Neuron (in vitro differentiated cells): Measurements from ENCODE around the gene CBX5.

Experiments
- H2AFZ ChIP-seq: one replicate; pipeline ENCODE4 v1.6.1; 2013; ENCODE audit warnings: low read depth, mild to moderate bottlenecking, inconsistent platforms, low read length, moderate library complexity
- H3K27me3 ChIP-seq: one replicate; pipeline ENCODE4 v1.6.1; 2013; ENCODE audit warnings: low read length; ENCODE audit not compliant: insufficient read depth
- H3K36me3 ChIP-seq: one replicate; pipeline ENCODE4 v1.6.1; 2013; ENCODE audit warnings: low read length; ENCODE audit not compliant: insufficient read depth
- H3K4me1 ChIP-seq: one replicate; pipeline ENCODE4 v1.6.1; 2013; ENCODE audit warnings: low read length; ENCODE audit not compliant: insufficient read depth
- H3K4me3 ChIP-seq: 2 replicates; pipeline ENCODE4 v1.5.1; 2013; ENCODE audit warnings: mild to moderate bottlenecking, low read length, moderate library complexity
- H3K9me3 ChIP-seq: one replicate; pipeline ENCODE4 v1.6.1; 2013; ENCODE audit warnings: low read length

Gene CBX5

GRCh38 chr12:54270345-54270744 is 9.6 kb downstream of the CBX5 start:
- Histone ChIP-seq H3K4me3 (no peak overlapping the region), H3K36me3 (peaks cover 31% of the 10 kb centered on the region), H2AFZ (no peak overlapping the region), H3K27me3 (no peaks in the 10 kb centered on the region), H3K9me3 (no peaks in the 10 kb centered on the region), H3K4me1 (no peaks in the 10 kb centered on the region)

- Histone ChIP-seq H3K36me3 (peaks cover 12% of the 10 kb centered on the region), H3K9me3 (no peaks in the 10 kb centered on the region), H3K27me3 (no peaks in the 10 kb centered on the region)
Measured at GRCh38 chr12:54266852-54267251, 13.1 kb downstream of the CBX5 start.

GRCh38 chr12:54265364-54265812 is 14.5 kb downstream of the CBX5 start:
- Histone ChIP-seq H3K9me3 (no peaks in the 10 kb centered on the region), H3K4me3 (no peak overlapping the region), H3K27me3 (no peaks in the 10 kb centered on the region), H3K36me3 (peaks cover 12% of the 10 kb centered on the region), H3K4me1 (peaks cover 23% of the 10 kb centered on the region), H2AFZ (no peak overlapping the region)

More at GRCh38 chr12:54266852-54267251, 13.1 kb downstream of the CBX5 start:
- H3K4me1 ChIP-seq, result peaks cover 16% of the 10 kb centered on the region
- H2AFZ ChIP-seq, result no peak overlapping the region
- no peak overlapping the region for H3K4me3 ChIP-seq

GRCh38 chr12:54262403-54262925 is 17.5 kb downstream of the CBX5 start:
- peaks cover 7% of the 10 kb centered on the region for H3K36me3 ChIP-seq
- H2AFZ ChIP-seq, result no peak overlapping the region
- H3K27me3 ChIP-seq, result no peaks in the 10 kb centered on the region
- H3K4me1 ChIP-seq, result peaks cover 50% of the 10 kb centered on the region
- no peaks in the 10 kb centered on the region for H3K9me3 ChIP-seq
- no peak overlapping the region for H3K4me3 ChIP-seq

GRCh38 chr12:54261815-54262402 is 18.0 kb downstream of the CBX5 start:
- Histone ChIP-seq H3K36me3 (peaks cover 12% of the 10 kb centered on the region), H3K4me1 (peaks cover 53% of the 10 kb centered on the region), H2AFZ (no peak overlapping the region), H3K9me3 (no peaks in the 10 kb centered on the region), H3K4me3 (no peak overlapping the region), H3K27me3 (no peaks in the 10 kb centered on the region)

GRCh38 chr12:54259194-54260011 is 20.5 kb downstream of the CBX5 start:
- Histone ChIP-seq H3K36me3 (peaks cover 34% of the 10 kb centered on the region), H2AFZ (no peak overlapping the region), H3K9me3 (no peaks in the 10 kb centered on the region), H3K4me3 (peak overlapping the region; percentile 64), H3K27me3 (no peaks in the 10 kb centered on the region), H3K4me1 (peaks cover 53% of the 10 kb centered on the region)

GRCh38 chr12:54258201-54258681 is 21.7 kb downstream of the CBX5 start:
- Histone ChIP-seq H3K36me3 (peaks cover 46% of the 10 kb centered on the region), H3K9me3 (no peaks in the 10 kb centered on the region), H2AFZ (no peak overlapping the region), H3K27me3 (no peaks in the 10 kb centered on the region), H3K4me3 (peak overlapping the region; percentile 64), H3K4me1 (peaks cover 51% of the 10 kb centered on the region)

GRCh38 chr12:54257332-54257731 is 22.6 kb downstream of the CBX5 start:
- H3K4me3 ChIP-seq, result no peak overlapping the region
- H3K36me3 ChIP-seq, result peaks cover 55% of the 10 kb centered on the region
- no peaks in the 10 kb centered on the region for H3K9me3 ChIP-seq
- peaks cover 42% of the 10 kb centered on the region for H3K4me1 ChIP-seq
- no peaks in the 10 kb centered on the region for H3K27me3 ChIP-seq
- no peak overlapping the region for H2AFZ ChIP-seq

GRCh38 chr12:54253240-54253639 is 26.7 kb downstream of the CBX5 start:
- Histone ChIP-seq H3K36me3 (peaks cover 84% of the 10 kb centered on the region), H3K4me1 (peaks cover 11% of the 10 kb centered on the region), H3K9me3 (no peaks in the 10 kb centered on the region), H3K27me3 (no peaks in the 10 kb centered on the region), H3K4me3 (no peak overlapping the region), H2AFZ (no peak overlapping the region)

GRCh38 chr12:54251667-54252284 is 28.1 kb downstream of the CBX5 start:
- no peaks in the 10 kb centered on the region for H3K27me3 ChIP-seq
- H3K4me1 ChIP-seq, result no peaks in the 10 kb centered on the region
- H3K4me3 ChIP-seq, result no peak overlapping the region
- peaks cover 86% of the 10 kb centered on the region for H3K36me3 ChIP-seq
- H3K9me3 ChIP-seq, result no peaks in the 10 kb centered on the region
- no peak overlapping the region for H2AFZ ChIP-seq

- Histone ChIP-seq H3K36me3 (peaks cover 80% of the 10 kb centered on the region), H3K4me3 (no peak overlapping the region), H3K4me1 (no peaks in the 10 kb centered on the region), H2AFZ (no peak overlapping the region), H3K9me3 (no peaks in the 10 kb centered on the region), H3K27me3 (no peaks in the 10 kb centered on the region)
Measured at GRCh38 chr12:54249489-54249888, 30.4 kb downstream of the CBX5 start.

- peaks cover 76% of the 10 kb centered on the region for H3K36me3 ChIP-seq
- no peaks in the 10 kb centered on the region for H3K27me3 ChIP-seq
- no peak overlapping the region for H2AFZ ChIP-seq
Measured at GRCh38 chr12:54246011-54246641, 33.8 kb downstream of the CBX5 start.

More at GRCh38 chr12:54246011-54246641, 33.8 kb downstream of the CBX5 start:
- Histone ChIP-seq H3K9me3 (no peaks in the 10 kb centered on the region), H3K4me3 (no peak overlapping the region), H3K4me1 (no peaks in the 10 kb centered on the region)
